ENCODE results near the gene DUSP9.
"Not testable (repeated sequence)": the region's sequence is repeated elsewhere in the genome, so short reads cannot be mapped to it uniquely, and the experiment has no call there.

DNA sequence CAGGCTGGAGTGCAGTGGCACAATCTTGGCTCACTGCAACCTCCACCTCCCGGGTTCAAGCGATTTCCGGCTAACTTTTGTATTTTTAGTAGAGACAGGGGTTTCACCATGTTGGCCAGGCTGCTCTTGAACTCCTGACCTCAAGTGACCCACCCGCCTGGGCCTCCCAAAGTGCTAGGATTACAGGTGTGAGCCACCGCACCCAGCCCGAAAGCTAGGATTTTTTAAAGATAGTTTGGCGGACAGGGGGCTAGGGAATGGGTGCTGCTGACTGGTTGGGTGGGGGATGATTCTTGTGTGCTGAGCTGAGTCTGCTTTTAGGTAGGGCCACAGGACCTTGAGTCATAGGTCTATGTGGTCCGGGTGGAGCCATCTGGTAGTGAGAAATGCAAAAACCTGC lies 36.5 kb downstream of the DUSP9 start:
- TF ChIP-seq, protein P1, sequence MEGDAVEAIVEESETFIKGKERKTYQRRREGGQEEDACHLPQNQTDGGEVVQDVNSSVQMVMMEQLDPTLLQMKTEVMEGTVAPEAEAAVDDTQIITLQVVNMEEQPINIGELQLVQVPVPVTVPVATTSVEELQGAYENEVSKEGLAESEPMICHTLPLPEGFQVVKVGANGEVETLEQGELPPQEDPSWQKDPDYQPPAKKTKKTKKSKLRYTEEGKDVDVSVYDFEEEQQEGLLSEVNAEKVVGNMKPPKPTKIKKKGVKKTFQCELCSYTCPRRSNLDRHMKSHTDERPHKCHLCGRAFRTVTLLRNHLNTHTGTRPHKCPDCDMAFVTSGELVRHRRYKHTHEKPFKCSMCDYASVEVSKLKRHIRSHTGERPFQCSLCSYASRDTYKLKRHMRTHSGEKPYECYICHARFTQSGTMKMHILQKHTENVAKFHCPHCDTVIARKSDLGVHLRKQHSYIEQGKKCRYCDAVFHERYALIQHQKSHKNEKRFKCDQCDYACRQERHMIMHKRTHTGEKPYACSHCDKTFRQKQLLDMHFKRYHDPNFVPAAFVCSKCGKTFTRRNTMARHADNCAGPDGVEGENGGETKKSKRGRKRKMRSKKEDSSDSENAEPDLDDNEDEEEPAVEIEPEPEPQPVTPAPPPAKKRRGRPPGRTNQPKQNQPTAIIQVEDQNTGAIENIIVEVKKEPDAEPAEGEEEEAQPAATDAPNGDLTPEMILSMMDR (IDR thresholded peaks at IDR 0.05), result not testable (repeated sequence)
- TF ChIP-seq POLR2AphosphoS5 (IDR thresholded peaks at IDR 0.05), result not testable (repeated sequence)

Measured in prostate gland (tissue), 2 donors.